SK-N-SH (cell line): Measurements from ENCODE around the gene ZBTB7B.

Experiments used
- CTCF ChIP-seq: fragments of 200-600 bp; sonication (generic); IDR thresholded peaks from 2 replicates; pipeline ENCODE4 v1.6.1; 2017; ENCODE audit warnings: antibody characterized with exemption, mild to moderate bottlenecking, moderate library complexity
- REST ChIP-seq: IDR thresholded peaks from 2 replicates; pipeline ENCODE4 v1.6.1; 2012; ENCODE audit warnings: mild to moderate bottlenecking, low read depth, low read length, moderate library complexity

- TF ChIP-seq REST = no peak
- no peak for TF ChIP-seq CTCF
Observed at GRCh38 chr1:155057104-155057503, 54.5 kb downstream of the ZBTB7B start.
